Limb (tissue), 2 donors: Measurements from ENCODE around the gene OGFOD1.
"Not testable (repeated sequence)": the region's sequence is repeated elsewhere in the genome, so short reads cannot be mapped to it uniquely, and the experiment has no call there.

Experiments
- DNase-seq, 2 donors: peaks; one replicate each; pipeline ENCODE4 v3.0.0-alpha.2; 2016; ENCODE audit errors: extremely low spot score in 2 of 2

Gene OGFOD1

GRCh38 chr16:56479469-56479868, 28.1 kb downstream of the OGFOD1 start:
- DNase-seq, result no peak

GRCh38 chr16:56480776-56481467, 29.6 kb downstream of the OGFOD1 start:
- no peak for DNase-seq

- no peak for DNase-seq
Observed at GRCh38 chr16:56481468-56482122, 30.2 kb downstream of the OGFOD1 start.

- no peak for DNase-seq
Observed at GRCh38 chr16:56482683-56483236, 31.4 kb downstream of the OGFOD1 start.

GRCh38 chr16:56483394-56483793, 32.0 kb downstream of the OGFOD1 start:
- no peak for DNase-seq

GRCh38 chr16:56488035-56488434, 36.7 kb downstream of the OGFOD1 start:
- no peak for DNase-seq

- not testable (repeated sequence) for DNase-seq
Observed at GRCh38 chr16:56488868-56489267, 37.5 kb downstream of the OGFOD1 start.

- no peak for DNase-seq
Observed at GRCh38 chr16:56491657-56492261, 40.4 kb downstream of the OGFOD1 start.

- DNase-seq, result no peak
Observed at GRCh38 chr16:56493126-56493525, 41.8 kb downstream of the OGFOD1 start.

GRCh38 chr16:56493815-56494214, 42.5 kb downstream of the OGFOD1 start:
- DNase-seq, result no peak

- DNase-seq, result no peak
Observed at GRCh38 chr16:56505181-56505580, 53.8 kb downstream of the OGFOD1 start.

- DNase-seq, result peak in 1 of 2 donors; percentile 34
Observed at GRCh38 chr16:56506941-56507340, 55.6 kb downstream of the OGFOD1 start.

GRCh38 chr16:56510544-56510943, 59.2 kb downstream of the OGFOD1 start:
- DNase-seq, result no peak

GRCh38 chr16:56512025-56512424, 60.7 kb downstream of the OGFOD1 start:
- no peak for DNase-seq

GRCh38 chr16:56513091-56513490, 61.7 kb downstream of the OGFOD1 start:
- DNase-seq, result no peak

- peak in 1 of 2 donors; percentile 47 for DNase-seq
Observed at GRCh38 chr16:56513972-56514371, 62.6 kb downstream of the OGFOD1 start.

- DNase-seq, result no peak
Observed at GRCh38 chr16:56514845-56515244, 63.5 kb downstream of the OGFOD1 start.

- DNase-seq, result no peak
Observed at GRCh38 chr16:56515665-56516064, 64.3 kb downstream of the OGFOD1 start.

GRCh38 chr16:56517206-56517605, 65.9 kb downstream of the OGFOD1 start:
- no peak for DNase-seq

- no peak for DNase-seq
Observed at GRCh38 chr16:56518425-56518824, 67.1 kb downstream of the OGFOD1 start.

- peak; percentile 90 to 93 for DNase-seq
Observed at GRCh38 chr16:56519459-56520250, 68.3 kb downstream of the OGFOD1 start, which contains the start of gene BBS2. TSS of gene BBS2 (minus strand) at chr16:56520024. CDS start at chr16:56519862, 162 bp downstream.

- DNase-seq, result no peak
Observed at GRCh38 chr16:56520251-56520577, 68.9 kb downstream of the OGFOD1 start.
